Fibroblast of lung (primary cell): ENCODE data around the gene TNIP1. TPM values are rescaled to one million over a fixed set of nuclear protein-coding genes. Genes with fewer than 3 reads are reported as not detected.

ENCODE experiments used
- DNase-seq, 2 donors: peaks; one replicate each; pipeline versions ENCODE4 v3.0.0 to v3.0.0-alpha.2; 2010; ENCODE audit warnings: low read depth in 2 of 2
- H2AFZ ChIP-seq: 2 replicates; pipeline ENCODE4 v1.5.1; 2012; ENCODE audit warnings: low read length, control low read depth, inconsistent platforms
- H3K27ac ChIP-seq: 2 replicates; pipeline ENCODE4 v1.5.1; 2011; ENCODE audit warnings: low read length, control low read depth; ENCODE audit not compliant: insufficient read depth
- H3K27me3 ChIP-seq: 2 replicates; pipeline ENCODE4 v1.5.1; 2011; ENCODE audit warnings: mild to moderate bottlenecking, low read length; ENCODE audit not compliant: control insufficient read depth, insufficient read depth
- H3K36me3 ChIP-seq: 2 replicates; pipeline ENCODE4 v1.5.1; 2011; ENCODE audit warnings: low read length; ENCODE audit not compliant: control insufficient read depth, insufficient read depth
- H3K4me1 ChIP-seq: 2 replicates; pipeline ENCODE4 v1.5.1; 2011; ENCODE audit warnings: low read length; ENCODE audit not compliant: control insufficient read depth, insufficient read depth; ENCODE audit errors: extremely low read depth
- H3K4me2 ChIP-seq: 2 replicates; pipeline ENCODE4 v1.5.1; 2011; ENCODE audit warnings: low read length, control low read depth; ENCODE audit not compliant: insufficient read depth; ENCODE audit errors: extremely low read depth
- H3K4me3 ChIP-seq, 4 experiments: fragments of 200-600 bp in 1 of 4; sonication (generic) in 1 of 4; replicated peaks in 1 of 4; 2 replicates each; pipeline ENCODE4 v1.5.1; 2011 to 2016; ENCODE audit warnings: low read length in 4 of 4, low read depth in 3 of 4, mild to moderate bottlenecking in 3 of 4, control low read depth in 2 of 4, inconsistent platforms in 1 of 4, mixed read lengths in 1 of 4; ENCODE audit not compliant: insufficient read depth in 1 of 4; ENCODE audit errors: control extremely low read depth in 1 of 4
- H3K79me2 ChIP-seq: 2 replicates; pipeline ENCODE4 v1.5.1; 2012; ENCODE audit warnings: mild to moderate bottlenecking, low read length, inconsistent platforms; ENCODE audit not compliant: control insufficient read depth, insufficient read depth
- H3K9ac ChIP-seq: 2 replicates; pipeline ENCODE4 v1.5.1; 2011; ENCODE audit warnings: mild to moderate bottlenecking, low read length, control low read depth; ENCODE audit not compliant: insufficient read depth
- H3K9me3 ChIP-seq: 2 replicates; pipeline ENCODE4 v1.5.1; 2012; ENCODE audit warnings: low read depth, low read length; ENCODE audit not compliant: control insufficient read depth, insufficient read depth
- H4K20me1 ChIP-seq: 2 replicates; pipeline ENCODE4 v1.5.1; 2011; ENCODE audit warnings: low read length; ENCODE audit not compliant: control insufficient read depth, insufficient read depth; ENCODE audit errors: extremely low read depth
- EZH2 ChIP-seq: IDR thresholded peaks from 2 replicates; pipeline ENCODE4 v1.5.1; 2012; ENCODE audit warnings: low read length, control low read depth, mild to moderate bottlenecking; ENCODE audit errors: missing control alignments
- polyA plus RNA-seq, 2 donors: library from polyadenylated mRNA; depleted of rRNA in 1 of 2; stranded (reverse) in 1 of 2; unstranded in 1 of 2; fragments of >200 nt; gene quantifications; 2 replicates each; pipeline ENCODE4 v1.2.1, GENCODE V29; 2011 to 2012; ENCODE audit warnings: missing spikeins in 1 of 2
- total RNA-seq: library from RNA; depleted of rRNA; stranded (reverse); fragments of >200 nt; gene quantifications from 2 replicates; pipeline ENCODE4 v1.2.1, GENCODE V29; 2014
- TF ChIP-seq, protein P1 (sequence below), 2 donors: IDR thresholded peaks in 1 of 2; conservative IDR thresholded peaks in 1 of 2; 1 replicate in 1 of 2; 2 replicates in 1 of 2; pipeline ENCODE4 v1.5.1; 2011 to 2012; ENCODE audit warnings: low read length in 2 of 2, control low read depth in 1 of 2, inconsistent platforms in 1 of 2, low read depth in 1 of 2, mild to moderate bottlenecking in 1 of 2

Gene TNIP1
- total and polyA plus RNA-seq, 2 donors (not counting 1 experiment from before 2014, with no cell fraction given), result 47.2 to 59.1 TPM

GRCh38 chr5:151079838-151080612 is 809 bp downstream of the TNIP1 start:
- DNase-seq, result peak; percentile 33 to 79

GRCh38 chr5:151078490-151079262 is 2.2 kb downstream of the TNIP1 start:
- no peak overlapping the region for H2AFZ ChIP-seq
- H3K9me3 ChIP-seq, result no peaks in the 10 kb centered on the region
- no peak for DNase-seq
- H3K27me3 ChIP-seq, result no peaks in the 10 kb centered on the region
- H3K27ac ChIP-seq, result no peak overlapping the region
- H3K4me1 ChIP-seq, result peaks cover 17% of the 10 kb centered on the region
- H3K4me2 ChIP-seq, result no peak overlapping the region
- TF ChIP-seq, protein P1, sequence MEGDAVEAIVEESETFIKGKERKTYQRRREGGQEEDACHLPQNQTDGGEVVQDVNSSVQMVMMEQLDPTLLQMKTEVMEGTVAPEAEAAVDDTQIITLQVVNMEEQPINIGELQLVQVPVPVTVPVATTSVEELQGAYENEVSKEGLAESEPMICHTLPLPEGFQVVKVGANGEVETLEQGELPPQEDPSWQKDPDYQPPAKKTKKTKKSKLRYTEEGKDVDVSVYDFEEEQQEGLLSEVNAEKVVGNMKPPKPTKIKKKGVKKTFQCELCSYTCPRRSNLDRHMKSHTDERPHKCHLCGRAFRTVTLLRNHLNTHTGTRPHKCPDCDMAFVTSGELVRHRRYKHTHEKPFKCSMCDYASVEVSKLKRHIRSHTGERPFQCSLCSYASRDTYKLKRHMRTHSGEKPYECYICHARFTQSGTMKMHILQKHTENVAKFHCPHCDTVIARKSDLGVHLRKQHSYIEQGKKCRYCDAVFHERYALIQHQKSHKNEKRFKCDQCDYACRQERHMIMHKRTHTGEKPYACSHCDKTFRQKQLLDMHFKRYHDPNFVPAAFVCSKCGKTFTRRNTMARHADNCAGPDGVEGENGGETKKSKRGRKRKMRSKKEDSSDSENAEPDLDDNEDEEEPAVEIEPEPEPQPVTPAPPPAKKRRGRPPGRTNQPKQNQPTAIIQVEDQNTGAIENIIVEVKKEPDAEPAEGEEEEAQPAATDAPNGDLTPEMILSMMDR (conservative IDR thresholded peaks at IDR 0.05 in 1 of 2, IDR thresholded peaks at IDR 0.05 in 1 of 2; ENCODE audit: low read depth in 1 of 2, low read length in 2 of 2), result no peak
- no peak for TF ChIP-seq EZH2
- H3K36me3 ChIP-seq, result peaks cover 2% of the 10 kb centered on the region
- H4K20me1 ChIP-seq, result no peaks in the 10 kb centered on the region
- H3K9ac ChIP-seq, result no peak overlapping the region
- peaks cover 13% of the 10 kb centered on the region for H3K79me2 ChIP-seq
- no peak overlapping the region for H3K4me3 ChIP-seq

More at GRCh38 chr5:151079838-151080612, 809 bp downstream of the TNIP1 start:
- Histone ChIP-seq H3K27ac (peak overlapping the region; percentile 87), H3K4me1 (peaks cover 17% of the 10 kb centered on the region), H2AFZ (peak overlapping the region; percentile 63), H3K9me3 (no peaks in the 10 kb centered on the region), H4K20me1 (no peaks in the 10 kb centered on the region), H3K79me2 (peaks cover 13% of the 10 kb centered on the region), H3K27me3 (no peaks in the 10 kb centered on the region), H3K9ac (peak overlapping the region; percentile 94), H3K36me3 (peaks cover 2% of the 10 kb centered on the region), H3K4me3 (peak overlapping the region; percentile 79 to 92 (median 88)), H3K4me2 (peak overlapping the region; percentile 91)
- TF ChIP-seq EZH2, result no peak
- TF ChIP-seq, protein P1 (conservative IDR thresholded peaks at IDR 0.05 in 1 of 2, IDR thresholded peaks at IDR 0.05 in 1 of 2; ENCODE audit: low read depth in 1 of 2, low read length in 2 of 2), result no peak

DNA sequence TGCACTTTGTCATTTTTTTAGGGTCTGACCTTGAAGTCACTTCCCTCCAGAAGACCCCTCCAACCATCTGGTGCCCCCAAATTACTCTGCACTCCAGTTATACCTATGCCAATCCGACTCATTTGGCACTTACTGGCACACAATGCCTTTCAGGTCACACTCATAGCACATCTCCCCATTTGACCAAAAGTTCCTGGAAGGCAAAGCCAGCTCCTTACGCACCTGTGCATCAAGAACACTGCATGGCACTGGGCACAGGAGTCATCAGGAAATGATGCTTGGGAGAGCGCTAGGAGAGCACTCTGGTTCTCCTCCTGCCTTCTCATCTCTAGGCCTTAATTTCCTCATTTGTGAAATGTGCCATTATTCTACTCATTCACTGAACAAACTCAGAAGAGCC is 2.9 kb downstream of the TNIP1 start:
- Histone ChIP-seq H3K4me2 (no peak overlapping the region), H3K79me2 (peaks cover 13% of the 10 kb centered on the region), H3K4me1 (peaks cover 17% of the 10 kb centered on the region), H3K36me3 (peaks cover 2% of the 10 kb centered on the region), H3K9ac (no peak overlapping the region), H4K20me1 (no peaks in the 10 kb centered on the region), H3K9me3 (no peaks in the 10 kb centered on the region), H3K27ac (no peak overlapping the region), H3K27me3 (no peaks in the 10 kb centered on the region), H2AFZ (no peak overlapping the region), H3K4me3 (no peak overlapping the region)
- no peak for TF ChIP-seq EZH2
- TF ChIP-seq, protein P1 (conservative IDR thresholded peaks at IDR 0.05 in 1 of 2, IDR thresholded peaks at IDR 0.05 in 1 of 2; ENCODE audit: low read depth in 1 of 2, low read length in 2 of 2), result no peak
- no peak for DNase-seq
